AG09309 (cell line): ENCODE measurements around the gene KRTAP5-1.
"Not testable (repeated sequence)": the region's sequence is repeated elsewhere in the genome, so short reads cannot be mapped to it uniquely, and the experiment has no call there.

Experiments
- DNase-seq: peaks from one replicate; pipeline ENCODE4 v3.0.0-alpha.2; 2010; ENCODE audit warnings: low read depth
- H3K4me3 ChIP-seq: 2 replicates; pipeline ENCODE4 v1.5.1; 2011; ENCODE audit warnings: mild to moderate bottlenecking, low read depth, low read length, moderate library complexity; ENCODE audit not compliant: control insufficient read depth
- TF ChIP-seq, protein P1 (sequence below): IDR thresholded peaks from 2 replicates; pipeline ENCODE4 v1.5.1; 2011; ENCODE audit warnings: mild to moderate bottlenecking, low read depth, low read length, inconsistent platforms; ENCODE audit not compliant: insufficient read depth, control insufficient read depth; ENCODE audit errors: missing control alignments

Gene KRTAP5-1, protein sequence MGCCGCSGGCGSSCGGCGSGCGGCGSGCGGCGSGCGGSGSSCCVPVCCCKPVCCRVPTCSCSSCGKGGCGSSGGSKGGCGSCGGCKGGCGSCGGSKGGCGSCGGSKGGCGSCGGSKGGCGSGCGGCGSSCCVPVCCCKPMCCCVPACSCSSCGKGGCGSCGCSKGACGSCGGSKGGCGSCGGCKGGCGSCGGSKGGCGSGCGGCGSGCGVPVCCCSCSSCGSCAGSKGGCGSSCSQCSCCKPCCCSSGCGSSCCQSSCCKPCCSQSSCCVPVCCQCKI

DNA sequence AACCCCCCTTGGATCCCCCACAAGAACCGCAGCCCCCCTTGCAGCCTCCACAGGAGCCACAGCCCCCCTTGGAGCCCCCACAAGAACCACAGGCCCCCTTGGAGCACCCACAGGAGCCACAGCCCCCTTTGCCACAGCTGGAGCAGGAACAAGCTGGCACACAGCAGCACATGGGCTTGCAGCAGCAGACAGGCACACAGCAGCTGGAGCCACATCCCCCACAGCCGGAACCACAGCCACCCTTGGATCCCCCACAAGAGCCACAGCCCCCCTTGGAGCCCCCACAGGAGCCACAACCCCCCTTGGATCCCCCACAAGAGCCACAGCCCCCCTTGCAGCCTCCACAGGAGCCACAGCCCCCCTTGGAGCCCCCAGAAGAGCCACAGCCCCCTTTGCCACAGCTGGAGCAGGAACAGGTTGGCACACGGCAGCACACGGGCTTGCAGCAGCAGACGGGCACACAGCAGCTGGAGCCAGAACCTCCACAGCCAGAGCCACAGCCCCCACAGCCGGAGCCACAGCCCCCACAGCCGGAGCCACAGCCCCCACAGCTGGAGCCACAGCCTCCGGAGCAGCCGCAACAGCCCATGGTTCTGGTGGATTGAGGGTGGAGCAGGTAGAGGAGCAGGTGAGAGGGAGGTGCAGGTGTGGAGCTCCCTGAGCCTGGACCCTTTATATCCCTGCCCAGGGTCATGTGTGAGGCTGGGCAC is at the start of gene KRTAP5-1:
TSS of gene KRTAP5-1 (minus strand) at position 623 of the 710 bp plus-strand sequence. CDS start at position 589, 34 bp downstream.
- DNase-seq, H3K4me3 ChIP-seq: not testable (repeated sequence)

DNA sequence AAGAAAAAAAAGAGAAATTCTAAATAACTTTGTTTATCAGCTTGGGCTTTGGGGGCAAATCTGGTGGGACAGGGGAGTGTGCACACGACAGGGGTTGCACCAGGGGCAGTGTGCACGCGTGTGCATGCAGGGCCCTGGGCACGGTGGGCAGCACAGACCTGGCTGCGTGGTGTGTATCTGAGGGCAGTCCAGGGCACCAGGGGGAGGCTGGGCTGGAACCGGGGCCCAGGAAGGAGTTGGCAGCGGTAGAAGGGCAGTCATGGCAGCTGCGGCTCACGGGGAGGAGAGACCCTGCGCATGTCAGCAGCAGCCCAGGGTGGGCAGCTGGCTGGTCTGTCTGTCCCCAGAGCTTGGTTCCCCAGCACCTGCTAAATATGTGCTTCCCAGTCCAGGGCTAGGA is 48.8 kb upstream of the KRTAP5-1 start:
- no peak overlapping the region for H3K4me3 ChIP-seq
- DNase-seq = no peak
- TF ChIP-seq, protein P1, sequence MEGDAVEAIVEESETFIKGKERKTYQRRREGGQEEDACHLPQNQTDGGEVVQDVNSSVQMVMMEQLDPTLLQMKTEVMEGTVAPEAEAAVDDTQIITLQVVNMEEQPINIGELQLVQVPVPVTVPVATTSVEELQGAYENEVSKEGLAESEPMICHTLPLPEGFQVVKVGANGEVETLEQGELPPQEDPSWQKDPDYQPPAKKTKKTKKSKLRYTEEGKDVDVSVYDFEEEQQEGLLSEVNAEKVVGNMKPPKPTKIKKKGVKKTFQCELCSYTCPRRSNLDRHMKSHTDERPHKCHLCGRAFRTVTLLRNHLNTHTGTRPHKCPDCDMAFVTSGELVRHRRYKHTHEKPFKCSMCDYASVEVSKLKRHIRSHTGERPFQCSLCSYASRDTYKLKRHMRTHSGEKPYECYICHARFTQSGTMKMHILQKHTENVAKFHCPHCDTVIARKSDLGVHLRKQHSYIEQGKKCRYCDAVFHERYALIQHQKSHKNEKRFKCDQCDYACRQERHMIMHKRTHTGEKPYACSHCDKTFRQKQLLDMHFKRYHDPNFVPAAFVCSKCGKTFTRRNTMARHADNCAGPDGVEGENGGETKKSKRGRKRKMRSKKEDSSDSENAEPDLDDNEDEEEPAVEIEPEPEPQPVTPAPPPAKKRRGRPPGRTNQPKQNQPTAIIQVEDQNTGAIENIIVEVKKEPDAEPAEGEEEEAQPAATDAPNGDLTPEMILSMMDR = no peak

DNA sequence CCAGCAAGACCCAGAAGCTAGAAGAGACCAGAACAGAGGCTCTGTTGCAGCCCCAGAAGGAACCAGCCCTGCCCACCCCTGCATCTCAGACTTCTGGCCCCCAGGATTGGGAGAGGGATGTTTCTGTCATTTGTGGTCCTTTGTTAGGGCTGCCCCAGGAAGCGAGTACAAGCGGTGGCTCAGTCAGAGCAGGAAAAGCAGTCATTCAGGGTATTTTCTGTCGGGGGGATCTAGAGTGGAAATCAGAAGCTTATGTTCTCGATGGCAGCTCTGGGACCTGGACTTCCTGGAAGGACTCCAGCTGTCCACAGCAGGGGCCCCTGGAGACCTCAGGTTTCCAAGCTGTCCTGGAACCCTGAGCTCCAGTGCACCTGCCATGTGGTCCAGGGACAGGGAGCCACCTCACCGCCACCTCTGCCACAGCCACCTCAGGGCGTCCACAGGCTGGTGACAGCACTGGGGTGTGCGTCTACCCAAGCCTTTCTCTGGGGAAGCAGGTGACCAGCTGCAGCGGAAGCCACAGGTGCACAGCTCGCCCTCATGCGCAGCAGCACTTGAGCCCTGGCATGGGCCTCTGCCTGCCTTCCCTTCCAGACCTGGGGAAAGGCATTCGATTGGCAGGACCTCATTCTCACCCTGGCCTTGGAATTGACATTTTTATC is 47.1 kb upstream of the KRTAP5-1 start:
- no peak for DNase-seq
- TF ChIP-seq, protein P1 = no peak
- H3K4me3 ChIP-seq = no peak overlapping the region

DNA sequence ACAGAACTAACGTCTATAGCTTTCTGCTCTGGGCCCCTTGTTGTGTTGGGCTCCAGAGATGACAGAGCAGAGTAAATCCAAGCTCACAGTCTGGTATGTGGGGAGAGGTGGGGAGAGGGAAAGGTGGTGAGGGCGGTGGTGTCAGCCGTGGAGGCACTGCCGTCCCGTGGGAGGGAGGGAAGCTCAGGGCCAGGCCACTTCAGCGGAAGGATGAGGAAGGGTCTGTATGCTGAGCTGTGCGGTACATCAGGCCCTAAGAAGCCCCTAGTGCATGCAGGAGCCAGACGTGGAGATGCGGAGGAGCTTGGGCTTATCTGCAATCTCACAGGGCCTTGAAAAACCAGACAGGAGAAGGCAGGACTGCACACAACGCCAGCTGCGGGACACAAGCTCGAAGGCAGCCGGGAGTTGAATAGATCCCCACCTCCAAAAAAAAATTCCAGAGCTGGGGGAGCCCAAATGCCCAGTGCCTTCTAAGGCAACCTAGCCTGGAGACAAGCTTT is 46.0 kb upstream of the KRTAP5-1 start:
- TF ChIP-seq, protein P1 = no peak
- no peak overlapping the region for H3K4me3 ChIP-seq

DNA sequence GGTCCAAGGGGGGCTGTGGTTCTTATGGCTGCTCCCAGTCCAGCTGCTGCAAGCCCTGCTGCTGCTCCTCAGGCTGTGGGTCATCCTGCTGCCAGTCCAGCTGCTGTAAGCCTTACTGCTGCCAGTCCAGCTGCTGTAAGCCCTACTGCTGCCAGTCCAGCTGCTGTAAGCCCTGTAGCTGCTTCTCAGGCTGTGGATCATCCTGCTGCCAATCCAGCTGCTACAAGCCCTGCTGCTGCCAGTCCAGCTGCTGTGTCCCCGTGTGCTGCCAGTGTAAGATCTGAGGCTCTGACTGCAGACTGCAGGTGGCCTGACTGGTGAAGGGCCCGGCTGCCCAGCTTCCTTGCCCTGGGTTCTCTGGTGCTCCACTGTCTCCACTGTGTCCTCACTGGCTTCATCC is 45.2 kb upstream of the KRTAP5-1 start:
- H3K4me3 ChIP-seq = no peak overlapping the region
- TF ChIP-seq, protein P1 = no peak
- DNase-seq = no peak

More for the DNA sequence above, 46.0 kb upstream of the KRTAP5-1 start:
- DNase-seq = no peak

DNA sequence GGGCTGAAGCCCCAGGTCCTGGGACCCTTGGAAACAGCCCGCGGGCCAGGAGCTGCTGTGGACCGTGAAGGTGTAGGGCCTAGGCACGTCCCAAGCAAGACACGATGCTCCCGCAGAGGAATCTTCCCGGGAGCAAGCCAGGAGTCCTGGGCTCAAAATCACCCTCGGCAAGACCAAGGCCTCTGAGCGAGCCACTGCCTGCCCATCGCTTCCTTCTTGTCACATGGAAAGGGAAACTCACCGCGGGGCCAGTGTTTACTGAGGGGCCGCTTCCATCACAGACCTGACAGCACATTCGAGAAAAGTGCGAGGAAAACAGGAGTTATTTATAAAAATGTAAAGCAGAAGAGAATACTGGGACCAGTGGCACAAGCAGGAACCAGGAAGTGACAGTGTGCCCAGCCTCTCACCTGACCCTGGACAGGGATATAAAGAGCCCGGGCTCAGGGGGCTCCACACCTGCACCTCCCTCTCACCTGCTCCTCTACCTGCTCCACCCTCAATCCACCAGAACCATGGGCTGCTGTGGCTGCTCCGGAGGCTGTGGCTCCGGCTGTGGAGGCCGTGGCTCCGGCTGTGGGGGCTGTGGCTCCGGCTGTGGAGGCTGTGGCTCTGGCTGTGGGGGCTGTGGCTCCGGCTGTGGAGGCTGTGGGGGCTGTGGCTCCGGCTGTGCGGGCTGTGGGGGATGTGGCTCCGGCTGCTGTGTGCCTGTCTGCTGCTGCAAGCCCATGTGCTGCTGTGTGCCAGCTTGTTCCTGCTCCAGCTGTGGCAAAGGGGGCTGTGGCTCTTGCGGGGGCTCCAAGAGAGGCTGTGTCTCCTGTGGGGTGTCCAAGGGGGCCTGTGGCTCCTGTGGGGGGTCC is 44.5 kb upstream of the KRTAP5-1 start, which contains the start of gene KRTAP5-5:
TSS of gene KRTAP5-5 (plus strand) at position 450 of the 860 bp plus-strand sequence. CDS start at position 516, 66 bp downstream.
- DNase-seq = no peak
- H3K4me3 ChIP-seq = no peak within 1 kb of the TSS
- TF ChIP-seq, protein P1 = no peak
